HG02642 (cell line): ENCODE results near the gene LCMT2.
"Not testable (repeated sequence)": the region's sequence is repeated elsewhere in the genome, so short reads cannot be mapped to it uniquely, and the experiment has no call there.

ENCODE experiments used
- ATAC-seq: cut with Tn5 transposase; IDR thresholded peaks from one replicate; pipeline ENCODE4 v1.9.1; 2021; ENCODE audit warnings: mild to moderate bottlenecking; ENCODE audit not compliant: unreplicated experiment, poor library complexity

The LCMT2 gene

DNA sequence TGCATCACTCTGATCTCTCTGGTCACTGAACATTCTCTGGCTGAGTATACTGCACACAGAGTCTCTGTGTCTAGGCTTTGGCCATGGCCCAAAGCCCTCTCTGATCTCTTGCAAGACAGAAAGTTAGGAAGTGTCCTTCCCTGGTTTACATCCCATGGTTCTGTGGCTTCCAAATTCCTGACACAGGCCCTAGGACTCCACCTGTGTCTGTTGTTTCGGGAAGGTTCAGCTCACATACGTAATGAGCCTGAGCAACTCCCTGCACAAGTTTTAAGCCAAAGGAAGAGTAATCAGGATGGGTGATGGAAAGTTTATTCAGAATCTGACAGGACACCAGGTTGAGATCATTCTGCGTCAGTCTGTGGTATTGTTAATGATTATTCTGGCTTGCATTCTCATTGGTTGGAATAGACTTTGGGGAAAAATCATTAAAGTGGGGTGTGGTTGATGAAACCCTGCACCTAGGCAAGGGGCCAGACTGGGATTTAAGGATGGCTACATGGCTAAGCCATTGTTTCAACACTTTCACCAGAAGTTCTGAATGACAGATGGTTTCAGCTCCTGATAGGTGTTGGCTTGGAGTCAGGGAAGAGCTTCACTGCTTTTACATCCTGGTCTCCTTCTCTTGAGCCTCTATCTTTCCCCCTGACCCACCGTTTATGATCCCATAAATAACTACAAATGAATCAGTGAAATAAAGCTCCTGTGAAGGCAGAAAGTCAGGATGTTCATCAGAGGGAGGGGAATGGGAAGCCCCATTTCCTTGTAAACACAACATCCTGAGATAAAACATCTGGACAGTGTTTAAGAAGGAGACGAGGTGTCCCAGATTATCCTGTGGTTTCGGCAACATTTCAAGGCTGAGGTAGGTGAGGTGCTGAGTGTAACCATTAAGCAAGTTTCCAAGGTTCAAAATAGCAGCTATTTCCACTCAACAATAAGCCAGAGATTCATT, 14.1 kb downstream of the LCMT2 start:
- ATAC-seq = no peak

DNA sequence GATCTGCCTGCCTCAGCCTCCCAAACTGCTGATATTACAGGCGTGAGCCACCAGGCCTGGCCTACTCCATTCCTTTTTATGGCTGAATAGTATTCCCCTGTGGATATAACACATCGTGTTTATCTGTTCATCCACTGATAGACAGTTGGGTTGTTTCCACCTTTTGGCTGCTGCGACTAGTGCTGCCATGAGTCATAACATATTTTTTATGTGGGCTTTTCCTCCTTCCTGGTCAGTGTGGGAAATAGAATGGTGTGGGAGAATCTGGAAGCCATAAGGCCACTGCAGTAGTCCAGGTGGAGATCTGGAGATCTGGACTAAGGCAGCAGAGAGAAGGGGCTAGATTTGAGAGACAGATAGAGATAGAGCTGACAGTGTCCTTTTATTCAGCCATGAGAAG, 16.2 kb downstream of the LCMT2 start:
- ATAC-seq = no peak

DNA sequence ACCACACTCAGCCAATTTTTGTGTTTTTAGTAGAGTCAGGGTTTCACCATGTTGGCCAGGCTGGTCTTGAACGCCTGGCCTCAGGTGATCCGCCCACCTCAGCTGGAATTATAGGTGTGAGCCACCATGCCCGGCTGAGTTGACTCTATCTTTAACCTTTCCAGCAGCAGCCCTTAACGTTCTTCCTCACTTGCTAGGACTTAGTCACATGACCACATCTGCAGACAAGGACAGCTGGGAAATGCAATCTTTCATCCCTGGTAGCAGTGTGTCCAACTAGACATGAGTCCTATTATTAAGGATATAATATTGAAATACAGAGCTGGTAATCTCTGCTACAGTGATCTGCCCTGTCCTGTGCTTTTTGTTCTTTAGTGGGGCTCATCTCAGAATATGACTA, 18.0 kb downstream of the LCMT2 start:
- no peak for ATAC-seq

DNA sequence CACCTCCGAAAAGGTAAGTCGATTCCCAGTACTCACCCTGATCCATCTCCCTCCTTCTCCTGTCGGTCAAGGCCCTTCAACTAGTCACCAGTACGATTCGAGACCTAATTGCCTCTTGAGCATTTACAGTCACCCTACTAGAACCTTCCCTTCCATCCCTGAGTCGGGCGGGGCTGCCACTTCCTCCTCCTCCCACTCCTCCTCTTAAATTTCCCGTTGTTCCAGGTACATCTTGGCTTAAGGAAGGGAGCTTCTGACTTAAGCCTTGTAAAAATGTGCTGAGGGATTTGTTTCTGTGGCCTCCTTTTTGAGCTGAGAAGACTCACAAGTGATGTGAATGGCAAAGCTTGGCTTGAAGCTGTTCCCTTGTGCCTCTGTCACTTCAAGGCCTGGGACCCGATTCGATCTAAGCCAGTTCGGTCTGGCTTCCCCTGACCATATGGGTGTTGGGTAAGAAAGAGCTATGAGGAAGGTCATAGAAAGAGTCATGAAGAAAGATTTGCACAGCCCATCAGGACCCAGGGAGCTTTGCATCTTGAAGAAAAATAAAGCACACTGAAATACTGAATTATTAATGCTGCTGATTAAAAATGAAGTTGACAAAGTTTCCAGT, 28.1 kb downstream of the LCMT2 start, which contains the start of gene TGM7:
TSS of gene TGM7 (minus strand) at position 51 of the 613 bp plus-strand sequence.
- ATAC-seq = no peak

DNA sequence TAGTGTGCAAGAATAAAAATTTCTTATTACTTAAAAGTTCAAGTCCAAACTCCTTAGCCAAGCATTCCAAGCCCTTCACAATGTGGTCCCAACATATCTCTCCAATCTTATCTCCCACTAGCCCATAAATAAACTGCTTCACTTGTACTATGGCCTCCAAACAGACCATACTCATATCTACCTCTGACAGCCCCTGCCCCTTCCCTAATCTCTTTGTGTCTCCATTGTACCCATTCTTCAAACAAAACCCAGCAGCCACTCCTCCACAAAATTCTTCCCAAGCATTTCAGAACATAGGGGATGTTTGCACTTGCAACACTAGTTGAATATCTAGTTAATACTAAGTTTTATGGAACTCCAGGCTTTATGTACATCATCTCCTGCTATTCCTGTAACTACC, 30.5 kb downstream of the LCMT2 start:
- no peak for ATAC-seq

DNA sequence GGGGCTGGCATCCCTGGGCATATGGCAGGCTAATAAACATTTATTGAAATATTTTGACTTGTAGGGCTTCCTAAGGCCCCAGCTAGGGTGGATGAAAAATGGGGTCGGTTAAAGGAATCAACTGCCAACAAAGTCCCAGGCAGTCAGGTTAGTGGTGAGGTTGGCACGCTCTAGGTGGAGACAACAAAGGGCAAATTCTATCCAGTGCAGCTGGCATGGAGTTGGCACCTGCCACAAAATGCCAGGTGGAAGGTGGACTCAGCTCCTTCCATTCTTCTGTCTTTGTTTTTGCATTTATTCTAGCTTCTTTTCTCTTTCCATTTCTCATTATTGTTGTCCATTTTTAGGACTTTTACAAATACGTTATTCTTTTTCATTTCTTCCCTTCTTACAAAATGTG, 31.0 kb downstream of the LCMT2 start:
- ATAC-seq = no peak

DNA sequence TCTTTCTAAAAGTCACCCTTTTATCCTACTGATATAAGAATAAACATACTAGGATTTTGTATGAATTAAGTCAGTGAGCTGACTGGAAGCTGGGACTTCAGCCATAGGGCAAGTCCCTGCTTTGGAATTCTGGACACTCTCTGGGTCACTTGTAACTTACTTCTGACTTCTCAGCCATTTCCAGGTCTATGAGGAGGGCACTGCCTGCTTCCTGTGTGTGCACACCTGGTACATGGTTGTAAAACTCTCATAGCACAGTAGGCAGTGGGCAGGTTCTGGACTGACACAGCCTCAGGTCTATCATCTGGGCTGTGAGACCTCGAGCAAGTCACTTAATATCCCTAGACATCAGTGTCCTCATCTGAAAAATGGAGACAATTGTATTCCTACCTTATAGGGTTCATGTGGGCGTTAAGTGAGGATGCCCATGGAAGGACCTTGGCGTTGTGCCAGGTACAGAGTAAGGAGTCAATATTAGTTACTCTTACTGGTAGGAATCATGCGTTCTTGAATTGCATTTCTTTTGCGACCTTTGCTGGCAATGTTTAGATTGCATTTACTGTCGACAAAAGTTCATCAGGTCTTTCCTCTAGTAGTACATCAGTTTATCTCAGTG, 36.2 kb downstream of the LCMT2 start:
- ATAC-seq = no peak

DNA sequence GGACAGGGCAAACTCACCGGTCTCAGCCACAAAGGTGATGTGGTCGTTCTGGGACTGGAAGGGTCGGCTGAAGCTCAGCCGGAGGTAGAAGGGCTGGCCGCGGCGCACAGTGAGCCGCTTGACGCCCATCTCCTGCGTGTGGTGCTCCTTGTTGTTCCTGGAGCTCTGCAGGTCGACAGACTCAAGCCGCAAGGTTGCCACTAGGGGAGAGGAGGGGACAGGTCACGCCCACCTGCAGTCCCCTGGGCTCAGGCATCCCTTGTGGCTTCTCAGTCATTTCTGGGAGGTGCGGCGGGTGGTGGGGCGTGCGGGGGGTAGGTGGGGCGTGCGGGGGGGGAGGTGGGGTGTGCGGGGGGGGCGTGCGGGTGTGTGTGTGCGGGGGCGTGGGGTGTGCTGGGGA, 36.9 kb downstream of the LCMT2 start:
- ATAC-seq = no peak

DNA sequence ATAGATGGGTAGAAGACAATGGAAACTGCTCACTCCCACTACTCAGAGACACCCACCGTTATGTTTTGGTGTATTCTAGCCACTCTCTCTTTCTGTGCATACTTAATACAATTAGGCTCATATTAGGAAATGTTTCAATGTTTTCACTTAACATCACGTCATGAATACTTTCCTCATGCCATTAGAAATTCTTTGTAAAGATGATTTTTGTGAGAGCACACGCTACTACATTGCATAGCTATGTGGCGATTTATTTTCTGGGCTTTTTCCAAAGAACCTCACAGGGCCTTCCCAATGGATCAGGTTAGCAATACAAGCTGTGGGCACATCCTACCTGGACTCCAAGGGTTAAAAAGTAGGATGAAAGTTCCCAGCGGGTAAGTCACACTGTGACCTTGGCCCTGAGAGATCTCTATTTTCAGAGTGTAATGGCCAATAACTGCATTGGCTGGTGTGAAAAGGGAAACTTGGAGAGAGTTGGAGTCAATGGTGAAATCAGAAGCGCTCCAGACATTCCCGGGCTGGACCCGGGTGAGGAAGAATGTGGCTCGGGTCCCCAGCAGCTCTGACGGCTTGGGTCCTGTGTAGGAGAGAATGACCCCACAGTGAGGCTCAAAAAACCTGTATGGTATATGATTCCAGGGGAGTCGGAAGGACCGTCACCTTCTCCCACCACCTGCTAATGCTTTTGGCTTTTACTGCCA, 37.8 kb downstream of the LCMT2 start:
- ATAC-seq = no peak

DNA sequence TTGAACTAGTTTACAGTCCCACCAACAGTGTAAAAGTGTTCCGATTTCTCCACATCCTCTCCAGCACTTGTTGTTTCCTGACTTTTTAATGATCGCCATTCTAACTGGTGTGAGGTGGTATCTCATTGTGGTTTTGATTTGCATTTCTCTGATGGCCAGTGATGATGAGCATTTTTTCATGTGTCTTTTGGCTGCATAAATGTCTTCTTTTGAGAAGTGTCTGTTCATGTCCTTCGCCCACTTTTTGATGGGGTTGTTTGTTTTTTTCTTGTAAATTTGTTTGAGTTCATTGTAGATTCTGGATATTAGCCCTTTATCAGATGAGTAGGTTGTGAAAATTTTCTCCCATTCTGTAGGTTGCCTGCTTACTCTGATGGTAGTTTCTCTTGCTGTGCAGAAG, 40.7 kb downstream of the LCMT2 start:
- ATAC-seq = not testable (repeated sequence)

DNA sequence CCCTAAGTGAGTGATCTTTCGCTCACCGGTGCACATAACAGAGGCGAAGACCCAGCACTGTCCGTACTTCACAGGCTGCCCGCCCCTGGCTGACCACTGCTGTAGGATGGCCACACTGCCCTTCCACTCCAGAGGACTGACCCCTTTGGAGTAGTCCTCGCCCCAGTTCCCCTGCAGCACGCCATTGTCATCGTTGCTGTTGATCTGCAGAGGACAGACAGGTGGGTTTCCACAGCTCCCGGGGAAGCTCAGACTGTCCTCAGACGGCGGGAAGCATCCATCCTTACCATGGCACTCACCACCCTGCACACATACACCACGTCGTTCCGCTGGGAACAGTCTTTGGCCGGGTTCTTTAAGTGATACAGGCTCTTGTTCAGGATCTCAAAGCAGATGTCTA, 43.1 kb downstream of the LCMT2 start:
- ATAC-seq = no peak

DNA sequence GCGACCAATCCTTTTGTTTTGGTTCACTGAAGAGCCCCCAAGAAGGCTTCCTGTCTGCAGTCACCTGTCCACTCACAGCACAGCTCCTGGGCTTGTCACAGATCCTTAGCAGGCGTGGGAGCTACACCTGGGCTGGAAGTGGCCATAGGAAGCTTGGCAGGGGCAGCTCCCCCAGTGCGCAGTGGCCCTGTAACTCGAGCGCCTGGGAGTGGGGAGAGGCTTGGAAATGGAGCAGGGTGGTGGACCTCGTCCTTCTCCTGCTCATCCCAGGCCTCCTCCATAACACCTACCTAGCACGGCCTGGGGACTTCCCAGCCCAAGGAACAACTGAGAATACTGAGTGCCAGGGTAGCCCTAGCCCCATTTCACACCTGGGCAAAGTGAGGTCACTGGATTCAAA, 44.3 kb downstream of the LCMT2 start:
- no peak for ATAC-seq

DNA sequence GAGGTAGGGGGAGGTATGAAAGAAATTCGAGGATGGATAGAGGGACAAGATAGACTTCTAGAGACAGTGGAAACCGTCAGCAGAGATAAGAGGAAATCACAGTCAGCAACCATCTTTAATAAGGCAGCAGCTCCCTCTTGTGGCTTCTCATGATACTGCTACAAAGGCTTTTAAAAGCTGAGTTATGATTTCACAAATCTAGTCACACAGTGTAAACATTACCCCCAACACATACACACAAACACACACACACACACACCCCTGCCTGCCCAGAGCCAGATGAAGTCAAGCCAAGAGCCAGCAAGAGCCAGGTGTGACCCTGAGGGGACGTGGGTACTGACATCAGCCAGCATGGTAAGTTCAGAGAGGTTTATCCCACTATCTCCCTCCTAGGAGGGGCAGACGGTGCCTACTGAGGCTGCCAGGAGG, 44.8 kb downstream of the LCMT2 start:
- ATAC-seq = no peak

DNA sequence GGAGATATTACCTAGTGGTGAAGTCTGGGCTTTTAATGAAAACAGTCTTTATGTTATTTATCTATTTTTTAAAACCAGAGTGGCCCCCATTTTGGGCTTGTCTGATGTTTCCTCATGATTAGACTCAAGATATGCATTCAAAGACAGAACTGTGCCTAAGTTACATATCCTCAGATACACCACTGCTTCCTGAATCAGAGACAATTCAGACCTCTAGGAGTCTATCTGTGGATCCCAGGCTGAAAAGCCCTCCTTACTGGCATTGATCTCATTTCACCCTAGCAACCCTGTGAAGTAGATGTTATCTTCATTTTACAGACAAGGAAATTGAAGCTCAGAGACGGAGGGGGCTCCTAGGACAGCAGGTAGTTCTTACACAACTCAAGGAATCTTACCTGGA, 46.8 kb downstream of the LCMT2 start:
- no peak for ATAC-seq

DNA sequence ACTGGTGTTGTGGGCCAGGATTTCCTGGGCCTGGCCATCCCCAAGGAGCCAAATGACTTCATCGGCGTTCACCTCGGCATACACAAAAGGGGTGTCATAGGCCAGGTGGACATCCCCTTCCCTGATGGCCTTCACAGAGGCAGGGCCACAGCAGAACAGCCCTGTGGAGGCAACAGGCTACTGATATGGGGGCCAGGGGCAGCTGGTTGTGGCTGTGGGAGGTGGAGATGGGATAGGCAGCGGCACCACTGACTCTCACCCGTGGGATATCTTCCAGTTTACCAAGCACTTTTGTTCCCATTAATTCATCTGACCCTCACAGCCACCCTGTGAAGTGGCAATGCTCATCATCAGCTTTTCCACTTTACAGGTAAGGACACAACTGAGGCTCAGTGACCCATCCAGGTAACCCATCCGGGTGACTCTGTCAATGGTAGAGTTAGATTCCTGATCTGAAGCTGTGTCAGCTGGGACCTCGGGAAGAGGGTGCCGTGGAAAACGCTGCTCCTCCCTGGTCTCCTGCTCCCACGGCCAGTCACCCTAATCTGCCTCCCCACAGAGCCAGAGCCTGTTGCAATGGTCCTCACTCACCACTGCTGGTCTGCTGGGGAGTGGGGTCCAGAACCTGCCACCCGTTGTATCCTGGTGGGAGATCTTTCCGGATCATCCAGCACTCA, 48.3 kb downstream of the LCMT2 start:
- ATAC-seq = no peak

DNA sequence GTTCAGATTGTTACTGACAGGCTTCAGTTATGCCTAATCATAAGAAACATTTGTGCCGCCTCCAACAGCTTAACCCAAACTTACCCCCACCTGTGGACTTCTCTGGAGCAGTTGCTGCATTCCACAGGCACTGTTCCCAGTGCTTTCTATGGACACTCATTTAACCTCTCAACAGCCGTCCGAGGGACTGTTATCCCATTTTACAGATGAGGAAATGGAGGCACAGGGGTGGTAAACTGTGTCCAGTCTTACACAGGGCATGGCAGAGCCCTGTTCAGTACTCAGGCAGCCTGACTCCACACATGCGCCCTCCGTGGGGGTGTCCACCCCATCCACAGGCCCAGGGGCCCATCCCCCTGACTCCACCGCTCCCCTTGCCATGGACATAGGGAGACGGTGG, 49.4 kb downstream of the LCMT2 start:
- no peak for ATAC-seq

DNA sequence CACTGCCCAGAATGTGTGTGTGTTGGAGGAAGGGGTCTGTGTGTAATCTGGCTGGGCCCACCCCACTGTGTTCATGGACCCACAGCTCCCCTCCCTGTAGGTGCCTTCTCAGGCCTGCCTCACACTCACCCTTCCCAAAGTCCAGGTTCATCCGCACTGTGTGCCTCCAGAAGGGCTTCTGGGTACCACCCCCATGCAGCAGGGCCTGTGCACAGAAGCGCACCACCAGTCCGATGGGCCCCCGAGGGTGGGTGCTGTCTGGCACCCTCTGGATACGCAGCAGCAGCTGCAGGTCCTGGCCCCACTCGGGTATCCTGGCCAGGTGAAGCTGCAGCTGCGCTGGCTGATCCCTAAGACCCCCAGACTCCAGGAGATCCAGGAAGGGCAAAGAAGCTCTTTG, 50.9 kb downstream of the LCMT2 start:
- no peak for ATAC-seq

DNA sequence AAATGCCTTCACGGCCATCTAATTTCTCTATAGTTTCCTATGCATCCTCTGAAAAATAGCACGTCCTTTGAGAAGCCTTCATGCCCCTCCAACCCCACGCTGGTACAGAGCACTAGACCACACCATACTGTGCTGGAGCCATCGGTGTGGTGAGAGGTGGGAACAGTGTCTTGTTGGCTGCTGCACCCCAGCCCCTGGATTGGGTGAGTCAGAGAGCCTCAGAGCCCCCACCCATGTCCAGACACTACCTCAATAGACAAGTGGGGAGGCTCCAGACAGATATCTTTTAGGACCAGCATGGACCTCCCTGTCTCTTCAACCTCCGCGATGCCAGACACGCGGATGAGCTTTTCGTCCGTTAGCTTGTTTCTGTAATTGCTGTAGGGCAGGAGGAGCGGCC, 51.5 kb downstream of the LCMT2 start:
- no peak for ATAC-seq

DNA sequence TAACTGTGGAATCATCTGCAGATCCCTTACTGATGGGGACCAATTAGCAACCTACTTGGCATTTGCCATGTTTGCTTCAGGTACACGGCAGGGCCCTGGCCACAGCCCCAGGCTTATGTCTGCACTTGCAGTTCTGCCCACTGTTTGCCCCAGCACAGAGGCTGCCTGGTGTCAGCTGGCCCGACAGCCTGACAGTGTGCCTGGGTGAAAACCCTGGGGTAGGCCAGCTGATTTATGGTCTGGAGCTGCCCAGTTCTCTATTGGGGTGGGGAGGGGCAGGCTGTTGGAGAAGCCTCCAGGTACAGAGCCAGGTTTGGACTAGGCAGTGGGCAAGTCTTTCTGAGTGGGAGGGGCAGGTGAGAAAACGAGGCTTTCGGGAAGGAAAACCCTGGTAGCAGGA, 52.5 kb downstream of the LCMT2 start:
- ATAC-seq = no peak

DNA sequence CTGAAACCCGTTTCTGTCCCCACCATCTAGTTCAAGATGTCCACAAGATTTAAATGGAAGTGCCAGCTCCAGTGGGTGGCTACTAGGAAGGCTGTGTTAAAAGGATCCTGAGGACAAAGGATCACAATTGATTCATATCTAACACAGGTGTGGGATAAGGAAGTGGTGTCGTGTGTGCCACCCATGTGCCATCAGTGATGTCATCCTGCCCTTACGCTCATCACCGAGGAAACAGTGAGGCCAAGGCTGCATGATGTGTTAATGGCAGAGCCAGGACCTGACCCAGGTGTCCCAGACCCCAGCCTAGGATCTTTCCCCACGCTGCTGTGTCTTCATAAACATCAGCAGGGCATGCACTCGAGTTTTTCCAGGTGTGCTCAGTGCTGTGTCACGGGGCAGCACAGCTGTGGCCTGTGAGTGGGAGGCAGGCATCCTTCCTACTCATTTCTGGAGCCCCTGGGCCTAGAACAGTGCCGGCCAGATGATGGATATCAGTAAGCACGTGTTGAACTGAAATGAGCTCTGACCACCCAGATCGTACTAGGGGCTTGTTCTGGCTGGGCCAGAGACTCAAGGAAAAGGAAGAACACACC, 53.0 kb downstream of the LCMT2 start:
- ATAC-seq = no peak
